ENCODE results near the gene CAMSAP3.

- no peak for TF ChIP-seq CTCF (IDR thresholded peaks at IDR 0.05)
- TF ChIP-seq RCOR1 (IDR thresholded peaks at IDR 0.05; ENCODE audit: low read depth, low read length), result no peak
- TF ChIP-seq EP300 (IDR thresholded peaks at IDR 0.05), result no peak
- TF ChIP-seq POLR2AphosphoS2 (conservative IDR thresholded peaks at IDR 0.05; ENCODE audit: low read length), result no peak
- TF ChIP-seq POLR2A (IDR thresholded peaks at IDR 0.05; ENCODE audit: low read length), result no peak
- TF ChIP-seq NR3C1 (IDR thresholded peaks at IDR 0.05), result no peak
- TF ChIP-seq MAX (IDR thresholded peaks at IDR 0.05), result no peak
- TF ChIP-seq, protein P1, sequence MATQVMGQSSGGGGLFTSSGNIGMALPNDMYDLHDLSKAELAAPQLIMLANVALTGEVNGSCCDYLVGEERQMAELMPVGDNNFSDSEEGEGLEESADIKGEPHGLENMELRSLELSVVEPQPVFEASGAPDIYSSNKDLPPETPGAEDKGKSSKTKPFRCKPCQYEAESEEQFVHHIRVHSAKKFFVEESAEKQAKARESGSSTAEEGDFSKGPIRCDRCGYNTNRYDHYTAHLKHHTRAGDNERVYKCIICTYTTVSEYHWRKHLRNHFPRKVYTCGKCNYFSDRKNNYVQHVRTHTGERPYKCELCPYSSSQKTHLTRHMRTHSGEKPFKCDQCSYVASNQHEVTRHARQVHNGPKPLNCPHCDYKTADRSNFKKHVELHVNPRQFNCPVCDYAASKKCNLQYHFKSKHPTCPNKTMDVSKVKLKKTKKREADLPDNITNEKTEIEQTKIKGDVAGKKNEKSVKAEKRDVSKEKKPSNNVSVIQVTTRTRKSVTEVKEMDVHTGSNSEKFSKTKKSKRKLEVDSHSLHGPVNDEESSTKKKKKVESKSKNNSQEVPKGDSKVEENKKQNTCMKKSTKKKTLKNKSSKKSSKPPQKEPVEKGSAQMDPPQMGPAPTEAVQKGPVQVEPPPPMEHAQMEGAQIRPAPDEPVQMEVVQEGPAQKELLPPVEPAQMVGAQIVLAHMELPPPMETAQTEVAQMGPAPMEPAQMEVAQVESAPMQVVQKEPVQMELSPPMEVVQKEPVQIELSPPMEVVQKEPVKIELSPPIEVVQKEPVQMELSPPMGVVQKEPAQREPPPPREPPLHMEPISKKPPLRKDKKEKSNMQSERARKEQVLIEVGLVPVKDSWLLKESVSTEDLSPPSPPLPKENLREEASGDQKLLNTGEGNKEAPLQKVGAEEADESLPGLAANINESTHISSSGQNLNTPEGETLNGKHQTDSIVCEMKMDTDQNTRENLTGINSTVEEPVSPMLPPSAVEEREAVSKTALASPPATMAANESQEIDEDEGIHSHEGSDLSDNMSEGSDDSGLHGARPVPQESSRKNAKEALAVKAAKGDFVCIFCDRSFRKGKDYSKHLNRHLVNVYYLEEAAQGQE (IDR thresholded peaks at IDR 0.05), result no peak
- TF ChIP-seq MAZ (IDR thresholded peaks at IDR 0.05; ENCODE audit: borderline replicate concordance, low read depth, low read length), result no peak
Measured at GRCh38 chr19:7561325-7561724, 34.3 kb upstream of the CAMSAP3 start.
